ENCODE data around the gene ANK2.

DNA sequence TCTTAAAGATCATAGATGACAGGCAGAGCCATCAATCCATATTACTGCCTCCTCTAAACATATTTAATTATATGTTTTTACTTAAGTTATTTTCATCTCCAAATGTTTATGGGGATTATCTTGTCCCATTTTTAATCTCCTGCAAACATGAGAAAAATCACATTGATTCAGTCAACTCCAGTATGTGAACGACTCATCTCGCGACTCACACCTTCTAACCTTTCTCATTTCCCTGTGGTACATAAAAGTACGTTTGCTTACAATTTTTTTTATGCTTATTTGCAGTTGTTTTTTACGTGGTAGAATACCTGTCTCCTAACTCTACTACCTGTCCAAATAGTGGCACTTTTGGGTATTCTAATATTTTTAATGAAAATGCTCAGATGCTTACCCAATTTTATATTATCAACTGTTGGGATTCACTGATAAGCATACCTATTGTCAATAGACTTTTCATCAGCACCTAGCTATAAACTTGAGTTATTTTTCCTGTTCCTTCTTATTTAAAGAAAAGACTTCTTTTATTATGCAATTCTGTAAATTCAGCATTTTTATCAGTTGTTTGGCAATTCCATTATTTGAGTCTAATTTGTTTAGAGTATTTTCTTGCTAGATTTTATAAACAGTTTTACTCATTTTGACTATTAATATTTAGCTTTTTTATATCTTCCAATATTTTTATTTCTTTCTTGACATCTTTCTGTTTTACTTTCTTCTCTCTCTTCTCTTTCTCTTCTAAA lies 276.6 kb downstream of the ANK2 start:
- TF ChIP-seq, protein P1, sequence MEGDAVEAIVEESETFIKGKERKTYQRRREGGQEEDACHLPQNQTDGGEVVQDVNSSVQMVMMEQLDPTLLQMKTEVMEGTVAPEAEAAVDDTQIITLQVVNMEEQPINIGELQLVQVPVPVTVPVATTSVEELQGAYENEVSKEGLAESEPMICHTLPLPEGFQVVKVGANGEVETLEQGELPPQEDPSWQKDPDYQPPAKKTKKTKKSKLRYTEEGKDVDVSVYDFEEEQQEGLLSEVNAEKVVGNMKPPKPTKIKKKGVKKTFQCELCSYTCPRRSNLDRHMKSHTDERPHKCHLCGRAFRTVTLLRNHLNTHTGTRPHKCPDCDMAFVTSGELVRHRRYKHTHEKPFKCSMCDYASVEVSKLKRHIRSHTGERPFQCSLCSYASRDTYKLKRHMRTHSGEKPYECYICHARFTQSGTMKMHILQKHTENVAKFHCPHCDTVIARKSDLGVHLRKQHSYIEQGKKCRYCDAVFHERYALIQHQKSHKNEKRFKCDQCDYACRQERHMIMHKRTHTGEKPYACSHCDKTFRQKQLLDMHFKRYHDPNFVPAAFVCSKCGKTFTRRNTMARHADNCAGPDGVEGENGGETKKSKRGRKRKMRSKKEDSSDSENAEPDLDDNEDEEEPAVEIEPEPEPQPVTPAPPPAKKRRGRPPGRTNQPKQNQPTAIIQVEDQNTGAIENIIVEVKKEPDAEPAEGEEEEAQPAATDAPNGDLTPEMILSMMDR (IDR thresholded peaks at IDR 0.05 in 4 of 5, conservative IDR thresholded peaks at IDR 0.05 in 1 of 5): no peak
- TF ChIP-seq POLR2A (IDR thresholded peaks at IDR 0.05): no peak
